ENCODE data around the gene FBXW11. TPM values are rescaled to one million over a fixed set of nuclear protein-coding genes. Genes with fewer than 3 reads are reported as not detected.
"Not testable (repeated sequence)": the region's sequence is repeated elsewhere in the genome, so short reads cannot be mapped to it uniquely, and the experiment has no call there.

FBXW11 gene
- total RNA-seq, 1 experiment from 2014 or later = 123 TPM

DNA sequence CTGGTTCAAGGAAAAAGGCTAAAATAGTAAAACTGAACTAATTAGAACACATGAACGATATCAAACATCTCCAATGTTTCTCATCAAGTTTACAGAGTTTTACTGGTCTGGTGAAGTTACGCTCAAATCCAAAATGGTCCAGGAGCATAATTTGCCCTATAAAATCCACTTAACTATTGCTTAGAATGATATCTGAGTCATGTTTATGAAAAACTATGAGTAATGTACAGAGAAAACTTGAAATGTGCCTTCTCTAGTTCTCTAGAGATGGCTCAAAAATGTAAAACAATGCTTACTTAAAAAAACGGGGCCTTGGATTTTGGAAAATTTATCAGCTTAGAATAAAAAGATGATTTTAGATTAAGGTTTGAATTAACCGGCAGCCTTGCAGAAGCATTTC is 108.1 kb downstream of the FBXW11 start:
- no peak overlapping the region for H3K27ac ChIP-seq
- H3K36me3 ChIP-seq = peaks cover 36% of the 10 kb centered on the region
- DNase-seq (ENCODE audit: low read depth in 1 of 2, low spot score in 2 of 2) = no peak
- peaks cover 17% of the 10 kb centered on the region for H3K4me1 ChIP-seq (replicated peaks)
- no peaks in the 10 kb centered on the region for H3K27me3 ChIP-seq (replicated peaks)
- H3K9me3 ChIP-seq (replicated peaks) = no peaks in the 10 kb centered on the region
- H3K4me3 ChIP-seq = no peak overlapping the region

GRCh38 chr5:171897231-171897630 is 109.2 kb downstream of the FBXW11 start:
- no peak for DNase-seq (ENCODE audit: low read depth in 1 of 2, low spot score in 2 of 2)
- Histone ChIP-seq H3K4me3 (no peak overlapping the region), H3K9me3 (replicated peaks) (no peaks in the 10 kb centered on the region), H3K4me1 (replicated peaks) (peaks cover 17% of the 10 kb centered on the region), H3K36me3 (peaks cover 44% of the 10 kb centered on the region), H3K27ac (no peak overlapping the region), H3K27me3 (replicated peaks) (no peaks in the 10 kb centered on the region)

GRCh38 chr5:171895081-171895480 is 111.4 kb downstream of the FBXW11 start:
- peaks cover 61% of the 10 kb centered on the region for H3K36me3 ChIP-seq
- DNase-seq (ENCODE audit: low read depth in 1 of 2, low spot score in 2 of 2) = no peak
- H3K4me3 ChIP-seq = no peak overlapping the region
- no peaks in the 10 kb centered on the region for H3K9me3 ChIP-seq (replicated peaks)
- H3K27ac ChIP-seq = no peak overlapping the region
- no peaks in the 10 kb centered on the region for H3K27me3 ChIP-seq (replicated peaks)
- peaks cover 17% of the 10 kb centered on the region for H3K4me1 ChIP-seq (replicated peaks)

GRCh38 chr5:171893290-171893886 is 113.0 kb downstream of the FBXW11 start:
- Histone ChIP-seq H3K27me3 (replicated peaks) (no peaks in the 10 kb centered on the region), H3K4me1 (replicated peaks) (peaks cover 17% of the 10 kb centered on the region), H3K36me3 (peaks cover 65% of the 10 kb centered on the region), H3K4me3 (no peak overlapping the region), H3K9me3 (replicated peaks) (no peaks in the 10 kb centered on the region), H3K27ac (no peak overlapping the region)
- DNase-seq (ENCODE audit: low read depth in 1 of 2, low spot score in 2 of 2) = no peak

DNA sequence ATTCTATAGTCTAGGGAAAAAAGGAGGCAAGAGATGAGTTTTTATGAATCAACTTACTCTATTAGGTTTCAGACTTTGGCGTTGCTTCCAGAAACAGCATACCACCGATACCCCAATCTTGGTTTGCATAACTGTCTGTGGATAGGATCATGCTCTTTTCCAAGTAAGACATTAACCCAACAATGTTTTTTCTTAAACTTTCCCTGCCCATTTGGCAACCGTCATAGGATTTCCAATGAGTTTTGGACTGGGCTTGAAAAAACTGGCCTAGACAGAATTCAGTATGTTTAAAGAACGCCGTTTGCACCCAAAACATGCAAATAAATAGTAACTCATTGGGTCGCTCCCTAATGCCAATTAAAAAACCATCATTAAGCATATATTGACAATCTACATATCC is 114.8 kb downstream of the FBXW11 start:
- DNase-seq (ENCODE audit: low read depth in 1 of 2, low spot score in 2 of 2) = no peak

DNA sequence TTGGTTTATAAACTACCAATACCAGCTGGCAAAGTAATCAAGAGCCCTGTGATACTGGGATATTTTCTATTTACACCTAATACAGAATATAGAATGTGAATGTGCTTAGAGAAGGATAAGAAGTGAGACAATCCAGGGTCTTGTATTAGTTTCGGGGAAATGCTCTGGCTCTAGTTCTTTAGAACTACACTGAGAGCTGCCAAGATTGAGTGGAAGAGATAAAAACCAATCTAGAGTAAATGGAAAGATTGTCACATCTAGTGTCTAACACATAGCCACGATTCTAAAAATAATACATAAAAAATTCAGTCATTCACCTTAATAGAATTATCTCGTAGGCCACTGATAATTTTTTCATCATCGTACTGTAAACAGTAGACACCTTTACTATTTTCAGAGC is 115.3 kb downstream of the FBXW11 start:
- H3K27me3 ChIP-seq (replicated peaks) = no peaks in the 10 kb centered on the region
- peaks cover 15% of the 10 kb centered on the region for H3K4me1 ChIP-seq (replicated peaks)
- no peak overlapping the region for H3K27ac ChIP-seq
- no peaks in the 10 kb centered on the region for H3K9me3 ChIP-seq (replicated peaks)
- no peak overlapping the region for H3K4me3 ChIP-seq
- DNase-seq (ENCODE audit: low read depth in 1 of 2, low spot score in 2 of 2) = no peak
- H3K36me3 ChIP-seq = peaks cover 55% of the 10 kb centered on the region

More for the DNA sequence above, 114.8 kb downstream of the FBXW11 start:
- Histone ChIP-seq H3K4me1 (replicated peaks) (peaks cover 17% of the 10 kb centered on the region), H3K27ac (no peak overlapping the region), H3K4me3 (no peak overlapping the region), H3K9me3 (replicated peaks) (no peaks in the 10 kb centered on the region), H3K27me3 (replicated peaks) (no peaks in the 10 kb centered on the region), H3K36me3 (peaks cover 59% of the 10 kb centered on the region)

- no peaks in the 10 kb centered on the region for H3K27me3 ChIP-seq (replicated peaks)
- H3K9me3 ChIP-seq (replicated peaks) = no peaks in the 10 kb centered on the region
- H3K4me3 ChIP-seq = no peak overlapping the region
- H3K36me3 ChIP-seq = peaks cover 46% of the 10 kb centered on the region
- no peak overlapping the region for H3K27ac ChIP-seq
- H3K4me1 ChIP-seq (replicated peaks) = no peaks in the 10 kb centered on the region
- no peak for DNase-seq (ENCODE audit: low read depth in 1 of 2, low spot score in 2 of 2)
Observed at GRCh38 chr5:171888051-171888481, 118.4 kb downstream of the FBXW11 start.

- DNase-seq (ENCODE audit: low read depth in 1 of 2, low spot score in 2 of 2); H3K9me3 ChIP-seq (replicated peaks); H3K4me1 ChIP-seq (replicated peaks); H3K27ac ChIP-seq; H3K4me3 ChIP-seq; H3K27me3 ChIP-seq (replicated peaks): not testable (repeated sequence)
- peaks cover 27% of the 10 kb centered on the region for H3K36me3 ChIP-seq
Observed at GRCh38 chr5:171886037-171886436, 120.4 kb downstream of the FBXW11 start.

- H3K27ac ChIP-seq = no peak overlapping the region
- H3K4me1 ChIP-seq (replicated peaks) = no peaks in the 10 kb centered on the region
- H3K27me3 ChIP-seq (replicated peaks) = no peaks in the 10 kb centered on the region
- peaks cover 31% of the 10 kb centered on the region for H3K36me3 ChIP-seq
- H3K4me3 ChIP-seq = no peak overlapping the region
- DNase-seq (ENCODE audit: low read depth in 1 of 2, low spot score in 2 of 2) = no peak
- H3K9me3 ChIP-seq (replicated peaks) = no peaks in the 10 kb centered on the region
Observed at GRCh38 chr5:171882118-171882517, 124.3 kb downstream of the FBXW11 start.

DNA sequence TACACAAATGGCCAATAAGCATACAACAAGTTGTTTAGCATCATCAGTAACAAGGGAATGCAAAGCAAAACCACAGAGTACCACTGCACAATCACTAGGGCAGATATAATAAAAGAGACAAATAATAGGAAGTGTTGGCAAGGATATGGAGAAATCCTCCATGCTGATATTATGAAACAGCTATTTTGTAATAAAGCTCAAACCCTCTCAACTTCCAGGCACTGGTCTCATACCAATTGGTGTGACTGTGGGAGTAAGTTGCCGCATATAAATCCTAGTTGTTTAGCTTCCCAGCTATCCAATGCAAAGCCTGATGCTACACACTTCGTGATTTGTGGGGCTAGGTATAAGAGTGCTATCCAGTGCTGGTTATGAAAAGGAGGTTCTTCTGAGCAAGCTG is 132.2 kb downstream of the FBXW11 start:
- no peaks in the 10 kb centered on the region for H3K9me3 ChIP-seq (replicated peaks)
- H3K36me3 ChIP-seq = peaks cover 81% of the 10 kb centered on the region
- no peaks in the 10 kb centered on the region for H3K4me1 ChIP-seq (replicated peaks)
- H3K4me3 ChIP-seq = no peak overlapping the region
- no peak for DNase-seq (ENCODE audit: low read depth in 1 of 2, low spot score in 2 of 2)
- H3K27ac ChIP-seq = no peak overlapping the region
- no peaks in the 10 kb centered on the region for H3K27me3 ChIP-seq (replicated peaks)

DNA sequence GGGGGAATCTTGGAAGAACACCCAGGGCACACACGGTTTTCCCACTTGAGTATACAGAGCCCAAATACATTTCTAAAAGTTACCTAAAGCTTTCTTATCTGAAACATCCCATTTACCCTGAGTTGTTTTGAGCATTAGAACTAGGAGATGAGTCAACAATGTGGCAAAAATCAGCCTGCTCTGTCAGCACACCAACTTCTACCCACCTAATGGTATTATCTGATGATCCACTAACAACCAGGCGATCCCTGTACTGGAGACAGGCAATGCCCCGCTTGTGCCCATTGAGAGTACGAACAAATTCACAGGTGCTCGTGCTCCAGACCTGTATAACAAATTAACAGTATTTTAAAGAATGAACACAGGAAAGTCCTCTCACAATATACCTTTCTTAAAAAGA is 133.8 kb downstream of the FBXW11 start:
- H3K4me3 ChIP-seq = no peak overlapping the region
- H3K27me3 ChIP-seq (replicated peaks) = no peaks in the 10 kb centered on the region
- no peak for DNase-seq (ENCODE audit: low read depth in 1 of 2, low spot score in 2 of 2)
- no peaks in the 10 kb centered on the region for H3K9me3 ChIP-seq (replicated peaks)
- no peak overlapping the region for H3K27ac ChIP-seq
- peaks cover 82% of the 10 kb centered on the region for H3K36me3 ChIP-seq
- no peaks in the 10 kb centered on the region for H3K4me1 ChIP-seq (replicated peaks)

DNA sequence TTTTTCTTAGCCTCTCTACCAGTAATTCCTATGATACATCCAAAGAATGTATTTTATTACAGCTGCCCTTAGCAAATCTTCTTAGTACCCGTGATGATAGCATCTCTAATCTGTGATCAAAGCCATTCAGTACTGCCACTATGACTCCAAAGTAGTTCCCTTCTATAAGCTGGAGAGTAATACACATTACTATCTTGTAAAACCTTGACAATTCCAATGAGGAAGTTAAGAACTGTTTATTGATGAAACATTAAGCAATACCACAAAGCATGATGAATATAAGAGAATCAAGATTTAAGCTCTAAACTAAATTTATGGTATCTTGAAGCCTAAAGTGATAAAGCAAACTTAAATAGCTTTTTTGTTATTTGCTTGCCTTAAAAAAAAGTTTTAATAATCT is 134.7 kb downstream of the FBXW11 start:
- no peak overlapping the region for H3K27ac ChIP-seq
- H3K27me3 ChIP-seq (replicated peaks) = no peaks in the 10 kb centered on the region
- no peaks in the 10 kb centered on the region for H3K4me1 ChIP-seq (replicated peaks)
- H3K9me3 ChIP-seq (replicated peaks) = no peaks in the 10 kb centered on the region
- peaks cover 80% of the 10 kb centered on the region for H3K36me3 ChIP-seq
- H3K4me3 ChIP-seq = no peak overlapping the region
- no peak for DNase-seq (ENCODE audit: low read depth in 1 of 2, low spot score in 2 of 2)

DNA sequence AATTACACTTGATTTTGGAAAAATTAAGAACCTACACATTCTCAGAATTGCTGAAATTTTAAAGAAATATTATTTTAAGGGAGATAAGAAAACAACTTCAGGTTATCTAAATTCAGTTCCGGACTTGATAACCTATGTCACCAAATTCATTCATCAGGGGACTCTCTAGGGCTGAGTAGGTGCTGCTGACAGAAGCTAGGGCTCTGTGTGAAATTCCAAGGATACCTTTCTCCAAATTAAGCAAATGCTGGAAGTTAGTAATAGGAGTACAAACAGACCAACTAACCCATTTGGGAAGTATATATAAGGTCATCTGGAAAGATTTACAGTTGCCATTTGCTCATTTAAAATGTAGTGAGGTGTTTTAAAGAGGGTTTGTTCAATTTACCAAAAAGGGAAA is 136.5 kb downstream of the FBXW11 start:
- peaks cover 69% of the 10 kb centered on the region for H3K36me3 ChIP-seq
- DNase-seq (ENCODE audit: low read depth in 1 of 2, low spot score in 2 of 2) = no peak
- H3K27me3 ChIP-seq (replicated peaks) = no peaks in the 10 kb centered on the region
- no peaks in the 10 kb centered on the region for H3K9me3 ChIP-seq (replicated peaks)
- no peak overlapping the region; the same call in 1 of the 2 replicates for H3K27ac ChIP-seq
- no peaks in the 10 kb centered on the region for H3K4me1 ChIP-seq (replicated peaks)
- no peak overlapping the region for H3K4me3 ChIP-seq

GRCh38 chr5:171868236-171868635 is 138.2 kb downstream of the FBXW11 start:
- DNase-seq (ENCODE audit: low read depth in 1 of 2, low spot score in 2 of 2) = no peak
- Histone ChIP-seq H3K36me3 (peaks cover 63% of the 10 kb centered on the region), H3K27me3 (replicated peaks) (no peaks in the 10 kb centered on the region), H3K4me1 (replicated peaks) (peaks cover 5% of the 10 kb centered on the region), H3K4me3 (no peak overlapping the region), H3K27ac (no peak overlapping the region), H3K9me3 (replicated peaks) (no peaks in the 10 kb centered on the region)

DNA sequence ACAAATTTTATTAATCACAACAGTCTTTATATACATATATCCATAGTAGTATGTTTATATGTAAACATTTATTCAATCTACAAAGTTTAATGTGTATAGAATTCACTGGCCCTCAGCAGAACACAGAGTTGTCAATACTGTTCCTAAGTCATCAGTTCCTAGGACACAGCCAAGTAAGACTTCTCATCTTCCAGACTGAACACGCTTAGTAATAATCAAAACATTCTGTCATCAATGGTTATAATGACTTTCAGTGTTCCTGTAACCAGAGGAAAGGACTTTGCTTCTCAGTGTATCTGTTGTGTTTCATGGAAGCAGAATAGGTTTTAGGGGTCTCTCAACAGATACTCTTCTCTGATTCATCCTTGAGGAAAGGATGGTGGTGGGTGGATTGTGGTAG is 138.7 kb downstream of the FBXW11 start:
- Histone ChIP-seq H3K36me3 (peaks cover 60% of the 10 kb centered on the region), H3K4me1 (replicated peaks) (peaks cover 5% of the 10 kb centered on the region), H3K4me3 (no peak overlapping the region), H3K27me3 (replicated peaks) (no peaks in the 10 kb centered on the region), H3K27ac (no peak overlapping the region), H3K9me3 (replicated peaks) (no peaks in the 10 kb centered on the region)
- no peak for DNase-seq (ENCODE audit: low read depth in 1 of 2, low spot score in 2 of 2)

Measured in SJSA1 (cell line).